ENCODE results near the gene DNAJC1.

DNAJC1 gene

DNA sequence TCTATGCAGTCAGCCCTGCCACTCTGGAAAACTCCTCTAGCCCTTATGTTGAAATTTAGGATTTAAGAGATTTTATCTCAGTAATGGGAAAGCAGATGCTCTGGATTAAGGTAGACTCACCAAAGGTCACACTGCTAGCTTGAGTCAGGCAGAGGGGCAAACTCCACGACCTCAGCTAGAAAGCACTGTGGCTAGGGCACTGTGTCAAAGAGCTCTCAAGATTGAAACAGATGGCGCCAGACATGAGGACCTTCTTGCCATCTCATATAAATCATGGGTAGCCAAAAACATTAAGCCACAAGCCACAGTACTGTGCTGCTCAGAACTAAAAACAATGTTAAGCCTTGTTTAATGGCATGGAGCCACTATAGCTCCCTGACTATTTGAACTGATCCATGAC lies 188.7 kb downstream of the DNAJC1 start:
- no peak overlapping the region for H2AK5ac ChIP-seq (ENCODE audit: low read depth, low read length)
- no CpG with 5 or more reads among the region's 2 CpGs for WGBS, 2 donors (ENCODE audit: extremely low coverage in 2 of 2, insufficient read length in 2 of 2, insufficient replicate concordance in 1 of 2)
- H3K27ac ChIP-seq (replicated peaks; ENCODE audit: low read length): no peak overlapping the region
- no peak overlapping the region for H2BK15ac ChIP-seq (ENCODE audit: low read length)
- no peaks in the 10 kb centered on the region for H3K27me3 ChIP-seq (ENCODE audit: control insufficient read depth in 3 of 3, insufficient read depth in 3 of 3, low read depth in 1 of 3, low read length in 3 of 3)
- no peak overlapping the region for H3K23ac ChIP-seq (ENCODE audit: low read depth, low read length, poor library complexity)
- H3K36me3 ChIP-seq (replicated peaks in 1 of 2; ENCODE audit: control insufficient read depth in 2 of 2, insufficient read depth in 2 of 2, low read length in 2 of 2): no peaks in the 10 kb centered on the region
- no peak overlapping the region for H2BK5ac ChIP-seq (ENCODE audit: low read length)
- no peak for DNase-seq (ENCODE audit: low spot score)
- H2BK120ac ChIP-seq (ENCODE audit: low read depth, low read length): no peak overlapping the region
- no peak overlapping the region for H3K18ac ChIP-seq (ENCODE audit: low read length)
- H3K4ac ChIP-seq (ENCODE audit: low read length): no peak overlapping the region
- H3K79me1 ChIP-seq (ENCODE audit: low read depth, low read length): no peaks in the 10 kb centered on the region
- H3K9ac ChIP-seq (ENCODE audit: low read depth, low read length, poor library complexity): no peak overlapping the region
- H3K4me2 ChIP-seq (ENCODE audit: insufficient read depth, low read length, poor library complexity, severe bottlenecking): no peak overlapping the region
- no peak overlapping the region for H3K14ac ChIP-seq (ENCODE audit: low read length)
- no peak overlapping the region for H2AFZ ChIP-seq (ENCODE audit: low read length)
- no peak overlapping the region for H2BK12ac ChIP-seq (ENCODE audit: low read length)
- no peak overlapping the region for H3K4me3 ChIP-seq (ENCODE audit: low read length in 2 of 2)
- no peaks in the 10 kb centered on the region for H3K4me1 ChIP-seq (ENCODE audit: control insufficient read depth in 2 of 2, insufficient read depth in 1 of 2, low read depth in 1 of 2, low read length in 2 of 2)
- no peak overlapping the region for H4K8ac ChIP-seq (ENCODE audit: low read depth, low read length)
- peaks cover 2 to 10% of the 10 kb centered on the region in 2 donors for H3K9me3 ChIP-seq (replicated peaks in 1 of 2; ENCODE audit: control insufficient read depth in 2 of 2, insufficient read depth in 1 of 2, low read depth in 1 of 2, low read length in 2 of 2)
- H4K91ac ChIP-seq (ENCODE audit: low read depth, low read length, poor library complexity): no peak overlapping the region

- H3K36me3 ChIP-seq (replicated peaks in 1 of 2; ENCODE audit: control insufficient read depth in 2 of 2, insufficient read depth in 2 of 2, low read length in 2 of 2): no peaks in the 10 kb centered on the region
- no peaks in the 10 kb centered on the region for H3K27me3 ChIP-seq (ENCODE audit: control insufficient read depth in 3 of 3, insufficient read depth in 3 of 3, low read depth in 1 of 3, low read length in 3 of 3)
- no peak overlapping the region for H2AFZ ChIP-seq (ENCODE audit: low read length)
- no peak overlapping the region for H4K8ac ChIP-seq (ENCODE audit: low read depth, low read length)
- H3K23ac ChIP-seq (ENCODE audit: low read depth, low read length, poor library complexity): no peak overlapping the region
- no peak overlapping the region for H3K27ac ChIP-seq (replicated peaks; ENCODE audit: low read length)
- no peak overlapping the region for H2BK15ac ChIP-seq (ENCODE audit: low read length)
- no peak overlapping the region for H2BK12ac ChIP-seq (ENCODE audit: low read length)
- no peaks in the 10 kb centered on the region for H3K79me1 ChIP-seq (ENCODE audit: low read depth, low read length)
- no peak overlapping the region for H2BK5ac ChIP-seq (ENCODE audit: low read length)
- no peak overlapping the region for H4K91ac ChIP-seq (ENCODE audit: low read depth, low read length, poor library complexity)
- no peak overlapping the region for H3K14ac ChIP-seq (ENCODE audit: low read length)
- H3K4me1 ChIP-seq (ENCODE audit: control insufficient read depth in 2 of 2, insufficient read depth in 1 of 2, low read depth in 1 of 2, low read length in 2 of 2): peaks cover 0 to under 1% of the 10 kb centered on the region in 2 donors
- H2BK120ac ChIP-seq (ENCODE audit: low read depth, low read length): no peak overlapping the region
- no peak overlapping the region for H2AK5ac ChIP-seq (ENCODE audit: low read depth, low read length)
- no peak overlapping the region for H3K4ac ChIP-seq (ENCODE audit: low read length)
- H3K9ac ChIP-seq (ENCODE audit: low read depth, low read length, poor library complexity): no peak overlapping the region
- no peak for DNase-seq (ENCODE audit: low spot score)
- peaks cover 2 to 10% of the 10 kb centered on the region in 2 donors for H3K9me3 ChIP-seq (replicated peaks in 1 of 2; ENCODE audit: control insufficient read depth in 2 of 2, insufficient read depth in 1 of 2, low read depth in 1 of 2, low read length in 2 of 2)
- H3K18ac ChIP-seq (ENCODE audit: low read length): no peak overlapping the region
- no CpG with 5 or more reads among the region's 2 CpGs for WGBS, 2 donors (ENCODE audit: extremely low coverage in 2 of 2, insufficient read length in 2 of 2, insufficient replicate concordance in 1 of 2)
- no peak overlapping the region for H3K4me2 ChIP-seq (ENCODE audit: insufficient read depth, low read length, poor library complexity, severe bottlenecking)
- no peak overlapping the region for H3K4me3 ChIP-seq (ENCODE audit: low read length in 2 of 2)
Measured at GRCh38 chr10:21813946-21814345, 189.6 kb downstream of the DNAJC1 start.

DNA sequence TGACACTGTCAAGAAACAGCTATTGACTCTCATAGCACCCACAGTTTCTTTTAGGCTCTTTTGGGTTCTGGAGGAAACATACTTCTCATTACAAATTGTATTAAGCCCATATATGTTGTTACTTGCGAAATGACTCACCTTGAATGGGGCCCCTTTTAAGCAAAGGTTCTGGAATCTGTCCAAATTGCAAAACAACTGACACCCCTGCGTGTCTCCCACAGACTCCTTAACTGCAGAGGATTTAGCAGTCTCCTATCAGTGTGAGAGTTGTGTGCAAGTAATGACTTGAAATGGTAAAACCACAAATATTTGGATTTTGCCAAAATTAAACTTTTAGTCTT lies 192.3 kb downstream of the DNAJC1 start:
- no peak overlapping the region for H3K23ac ChIP-seq (ENCODE audit: low read depth, low read length, poor library complexity)
- no peak overlapping the region for H3K27ac ChIP-seq (replicated peaks; ENCODE audit: low read length)
- WGBS, 2 donors (ENCODE audit: extremely low coverage in 2 of 2, insufficient read length in 2 of 2, insufficient replicate concordance in 1 of 2): no CpG with 5 or more reads among the region's 2 CpGs
- H3K9me3 ChIP-seq (replicated peaks in 1 of 2; ENCODE audit: control insufficient read depth in 2 of 2, insufficient read depth in 1 of 2, low read depth in 1 of 2, low read length in 2 of 2): peaks cover 2 to 5% of the 10 kb centered on the region in 2 donors
- H3K18ac ChIP-seq (ENCODE audit: low read length): no peak overlapping the region
- no peak overlapping the region for H3K4ac ChIP-seq (ENCODE audit: low read length)
- no peak overlapping the region for H2AFZ ChIP-seq (ENCODE audit: low read length)
- no peak overlapping the region for H2BK5ac ChIP-seq (ENCODE audit: low read length)
- no peaks in the 10 kb centered on the region for H3K36me3 ChIP-seq (replicated peaks in 1 of 2; ENCODE audit: control insufficient read depth in 2 of 2, insufficient read depth in 2 of 2, low read length in 2 of 2)
- DNase-seq (ENCODE audit: low spot score): no peak
- H3K9ac ChIP-seq (ENCODE audit: low read depth, low read length, poor library complexity): no peak overlapping the region
- no peak overlapping the region for H3K14ac ChIP-seq (ENCODE audit: low read length)
- no peak overlapping the region for H2BK15ac ChIP-seq (ENCODE audit: low read length)
- H4K91ac ChIP-seq (ENCODE audit: low read depth, low read length, poor library complexity): no peak overlapping the region
- H2BK12ac ChIP-seq (ENCODE audit: low read length): no peak overlapping the region
- no peak overlapping the region for H2BK120ac ChIP-seq (ENCODE audit: low read depth, low read length)
- H4K8ac ChIP-seq (ENCODE audit: low read depth, low read length): no peak overlapping the region
- H3K4me1 ChIP-seq (ENCODE audit: control insufficient read depth in 2 of 2, insufficient read depth in 1 of 2, low read depth in 1 of 2, low read length in 2 of 2): peaks cover 3 to 15% of the 10 kb centered on the region in 2 donors
- H3K27me3 ChIP-seq (ENCODE audit: control insufficient read depth in 3 of 3, insufficient read depth in 3 of 3, low read depth in 1 of 3, low read length in 3 of 3): no peaks in the 10 kb centered on the region
- no peak overlapping the region for H3K4me3 ChIP-seq (ENCODE audit: low read length in 2 of 2)
- no peak overlapping the region for H3K4me2 ChIP-seq (ENCODE audit: insufficient read depth, low read length, poor library complexity, severe bottlenecking)
- no peak overlapping the region for H2AK5ac ChIP-seq (ENCODE audit: low read depth, low read length)
- no peaks in the 10 kb centered on the region for H3K79me1 ChIP-seq (ENCODE audit: low read depth, low read length)

DNA sequence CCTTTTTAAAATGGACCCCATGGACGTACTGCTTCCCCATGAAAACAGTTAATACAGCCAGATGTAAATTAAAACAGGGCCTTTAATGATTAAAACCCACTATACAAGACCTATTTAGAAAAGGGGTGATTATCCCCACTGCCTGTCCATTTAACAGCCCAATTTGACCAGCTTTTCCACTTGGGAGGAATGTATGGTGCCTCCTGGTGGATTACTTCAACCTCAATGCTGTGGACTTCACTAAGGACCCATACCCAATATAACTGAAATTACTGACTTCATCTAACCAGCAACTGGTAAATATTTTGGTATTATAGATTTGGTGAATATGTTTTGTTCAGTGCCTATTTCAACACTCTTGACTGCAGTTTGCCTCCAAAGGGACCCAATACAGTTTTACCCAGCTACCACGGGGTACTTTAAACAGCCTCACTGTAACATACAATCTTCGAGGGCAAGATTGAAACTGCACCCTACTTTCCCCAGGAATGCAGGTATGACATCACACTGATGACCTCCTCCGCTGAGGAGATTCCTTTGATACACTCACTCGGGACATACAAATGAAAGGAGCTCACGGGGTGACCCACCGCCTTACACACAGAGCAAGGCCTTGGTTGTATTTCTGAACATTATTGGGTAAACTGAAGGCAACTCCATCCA lies 192.8 kb downstream of the DNAJC1 start:
- peaks cover 2 to 5% of the 10 kb centered on the region in 2 donors for H3K9me3 ChIP-seq (replicated peaks in 1 of 2; ENCODE audit: control insufficient read depth in 2 of 2, insufficient read depth in 1 of 2, low read depth in 1 of 2, low read length in 2 of 2)
- H3K79me1 ChIP-seq (ENCODE audit: low read depth, low read length): no peaks in the 10 kb centered on the region
- H4K8ac ChIP-seq (ENCODE audit: low read depth, low read length): no peak overlapping the region
- no peak overlapping the region for H3K4ac ChIP-seq (ENCODE audit: low read length)
- H3K14ac ChIP-seq (ENCODE audit: low read length): no peak overlapping the region
- no peak overlapping the region for H2AFZ ChIP-seq (ENCODE audit: low read length)
- no peak overlapping the region for H2BK120ac ChIP-seq (ENCODE audit: low read depth, low read length)
- H2AK5ac ChIP-seq (ENCODE audit: low read depth, low read length): no peak overlapping the region
- no peak overlapping the region for H3K18ac ChIP-seq (ENCODE audit: low read length)
- H2BK15ac ChIP-seq (ENCODE audit: low read length): no peak overlapping the region
- no peak overlapping the region for H3K4me2 ChIP-seq (ENCODE audit: insufficient read depth, low read length, poor library complexity, severe bottlenecking)
- H2BK12ac ChIP-seq (ENCODE audit: low read length): no peak overlapping the region
- no CpG with 5 or more reads among the region's 7 CpGs for WGBS, 2 donors (ENCODE audit: extremely low coverage in 2 of 2, insufficient read length in 2 of 2, insufficient replicate concordance in 1 of 2)
- H4K91ac ChIP-seq (ENCODE audit: low read depth, low read length, poor library complexity): no peak overlapping the region
- no peak for DNase-seq (ENCODE audit: low spot score)
- no peak overlapping the region for H3K27ac ChIP-seq (replicated peaks; ENCODE audit: low read length)
- H2BK5ac ChIP-seq (ENCODE audit: low read length): no peak overlapping the region
- no peak overlapping the region for H3K4me3 ChIP-seq (ENCODE audit: low read length in 2 of 2)
- no peak overlapping the region for H3K23ac ChIP-seq (ENCODE audit: low read depth, low read length, poor library complexity)
- H3K36me3 ChIP-seq (replicated peaks in 1 of 2; ENCODE audit: control insufficient read depth in 2 of 2, insufficient read depth in 2 of 2, low read length in 2 of 2): no peaks in the 10 kb centered on the region
- H3K27me3 ChIP-seq (ENCODE audit: control insufficient read depth in 3 of 3, insufficient read depth in 3 of 3, low read depth in 1 of 3, low read length in 3 of 3): no peaks in the 10 kb centered on the region
- no peak overlapping the region for H3K9ac ChIP-seq (ENCODE audit: low read depth, low read length, poor library complexity)
- peaks cover 4 to 18% of the 10 kb centered on the region in 2 donors for H3K4me1 ChIP-seq (ENCODE audit: control insufficient read depth in 2 of 2, insufficient read depth in 1 of 2, low read depth in 1 of 2, low read length in 2 of 2)
